OCI-LY7 (cell line): ENCODE results near the gene RRP12. TPM values are rescaled to one million over a fixed set of nuclear protein-coding genes. Genes with fewer than 3 reads are reported as not detected.

Source experiments
- small RNA-seq: library from RNA; depleted of rRNA; stranded (forward); fragments of <200 nt; gene quantifications from one replicate; pipeline ENCODE3, GENCODE V24; 2014
- total RNA-seq, 2 experiments: library from RNA; depleted of rRNA in 1 of 2; stranded (reverse); fragments of >200 nt in 1 of 2; shearing (Covaris generic) in 1 of 2; gene quantifications; 2 replicates each; pipeline ENCODE4 v1.2.3, GENCODE V29; 2014 to 2022

RRP12 gene
- total RNA-seq, 2 experiments from 2014 or later, result 32.1 to 39.3 TPM

Small RNA genes lying within 50 kb of the gene (small RNA-seq; reads per million reads assigned to genes)
- gene RF00019, result not detected

Other genes with a start within 250 kb of the RRP12 start
- 0.10 and 0.13 TPM in 2 replicates for gene SLIT1, start 215.4 kb downstream of the RRP12 start, total RNA-seq (2014; rRNA removed; shearing (Covaris generic))
- gene SLIT1, start 215.4 kb downstream of the RRP12 start, total RNA-seq (2022), result 0.77 and 1.0 TPM in 2 replicates
- 33.3 and 34.1 TPM in 2 replicates for gene ARHGAP19, start 108.7 kb downstream of the RRP12 start, total RNA-seq (2014; rRNA removed; shearing (Covaris generic))
- gene ARHGAP19, start 108.7 kb downstream of the RRP12 start, total RNA-seq (2022), result 60.5 and 73.1 TPM in 2 replicates
- 5.1 and 7.0 TPM in 2 replicates for gene FRAT1, start 82.1 kb downstream of the RRP12 start, total RNA-seq (2014; rRNA removed; shearing (Covaris generic))
- gene FRAT1, start 82.1 kb downstream of the RRP12 start, total RNA-seq (2022), result 12.2 and 12.4 TPM in 2 replicates
- gene FRAT2, start 66.6 kb downstream of the RRP12 start, total RNA-seq (2014; rRNA removed; shearing (Covaris generic)), result 9.3 and 12.3 TPM in 2 replicates
- gene FRAT2, start 66.6 kb downstream of the RRP12 start, total RNA-seq (2022), result 18.3 and 18.4 TPM in 2 replicates
- gene PGAM1, start 24.9 kb upstream of the RRP12 start, total RNA-seq (2014; rRNA removed; shearing (Covaris generic)), result 243 and 289 TPM in 2 replicates
- 286 and 467 TPM in 2 replicates for gene PGAM1, start 24.9 kb upstream of the RRP12 start, total RNA-seq (2022)
- gene EXOSC1, start 44.7 kb upstream of the RRP12 start, total RNA-seq (2014; rRNA removed; shearing (Covaris generic)), result 46.8 and 59.6 TPM in 2 replicates
- 54.8 and 56.2 TPM in 2 replicates for gene EXOSC1, start 44.7 kb upstream of the RRP12 start, total RNA-seq (2022)
- gene ZDHHC16, start 44.8 kb upstream of the RRP12 start, total RNA-seq (2014; rRNA removed; shearing (Covaris generic)), result 28.7 and 31.0 TPM in 2 replicates
- 35.8 and 38.4 TPM in 2 replicates for gene ZDHHC16, start 44.8 kb upstream of the RRP12 start, total RNA-seq (2022)
- gene MMS19, start 97.1 kb upstream of the RRP12 start, total RNA-seq (2014; rRNA removed; shearing (Covaris generic)), result 74.4 and 95.7 TPM in 2 replicates
- gene MMS19, start 97.1 kb upstream of the RRP12 start, total RNA-seq (2022), result 74.8 and 90.3 TPM in 2 replicates
- 1.1 and 1.4 TPM in 2 replicates for gene UBTD1, start 97.6 kb upstream of the RRP12 start, total RNA-seq (2014; rRNA removed; shearing (Covaris generic))
- gene UBTD1, start 97.6 kb upstream of the RRP12 start, total RNA-seq (2022), result 2.0 and 2.2 TPM in 2 replicates
- gene ANKRD2, start 171.4 kb upstream of the RRP12 start, total RNA-seq (2014; rRNA removed; shearing (Covaris generic)), result not detected in 2 replicates
- not detected in 2 replicates for gene ANKRD2, start 171.4 kb upstream of the RRP12 start, total RNA-seq (2022)
- not detected in 2 replicates for gene HOGA1, start 183.0 kb upstream of the RRP12 start, total RNA-seq (2014; rRNA removed; shearing (Covaris generic))
- 0.25 TPM in 1 of 2 replicates, not detected in the other for gene HOGA1, start 183.0 kb upstream of the RRP12 start, total RNA-seq (2022)
- not detected in 2 replicates for gene C10orf62, start 188.4 kb upstream of the RRP12 start, total RNA-seq (2014; rRNA removed; shearing (Covaris generic))
- not detected in 2 replicates for gene C10orf62, start 188.4 kb upstream of the RRP12 start, total RNA-seq (2022)
- gene MORN4, start 232.2 kb upstream of the RRP12 start, total RNA-seq (2014; rRNA removed; shearing (Covaris generic)), result 2.4 and 2.9 TPM in 2 replicates
- 5.4 TPM in 2 replicates for gene MORN4, start 232.2 kb upstream of the RRP12 start, total RNA-seq (2022)
- 8.0 and 9.2 TPM in 2 replicates for gene PI4K2A, start 239.3 kb upstream of the RRP12 start, total RNA-seq (2014; rRNA removed; shearing (Covaris generic))
- gene PI4K2A, start 239.3 kb upstream of the RRP12 start, total RNA-seq (2022), result 11.9 and 12.7 TPM in 2 replicates